Calu3 (cell line): ENCODE results near the gene VAC14. TPM values are rescaled to one million over a fixed set of nuclear protein-coding genes. Genes with fewer than 3 reads are reported as not detected.

ENCODE experiments used
- BruUV-seq: library from RNA; stranded (reverse); fragments of 400-500 nt; replicated peaks from 2 replicates; lab custom pipeline; 2021; lab: Mats Ljungman, UMichigan
- CTCF ChIA-PET: fragments of 300-600 bp; sonication (Branson Sonifier 250); formaldehyde crosslinking; loops from one replicate; lab custom pipeline; 2022; ENCODE audit warnings: antibody characterized with exemption; lab: Charles Lee
- DNase-seq: peaks from one replicate; pipeline ENCODE4 v3.0.0; 2022
- H3K27ac Mint-ChIP-seq: one replicate; pipeline ENCODE4 v1.8.0; 2022; ENCODE audit warnings: mixed read lengths; ENCODE audit not compliant: unreplicated experiment
- H3K27me3 Mint-ChIP-seq: one replicate; pipeline ENCODE4 v1.8.0; 2022; ENCODE audit warnings: mixed read lengths; ENCODE audit not compliant: unreplicated experiment
- H3K36me3 Mint-ChIP-seq: one replicate; pipeline ENCODE4 v1.8.0; 2022; ENCODE audit warnings: mild to moderate bottlenecking, moderate library complexity, mixed read lengths; ENCODE audit not compliant: insufficient read depth, unreplicated experiment
- H3K4me1 Mint-ChIP-seq: one replicate; pipeline ENCODE4 v1.8.0; 2022; ENCODE audit warnings: mild to moderate bottlenecking, low read depth, mixed read lengths; ENCODE audit not compliant: unreplicated experiment
- H3K4me3 Mint-ChIP-seq: one replicate; pipeline ENCODE4 v1.8.0; 2022; ENCODE audit warnings: mild to moderate bottlenecking, low read depth, moderate library complexity, mixed read lengths; ENCODE audit not compliant: unreplicated experiment
- H3K9me3 Mint-ChIP-seq: one replicate; pipeline ENCODE4 v1.8.0; 2022; ENCODE audit warnings: low read depth, mixed read lengths; ENCODE audit not compliant: unreplicated experiment
- CTCF ChIP-seq: fragments of 200-600 bp; IDR thresholded peaks from one replicate; pipeline ENCODE4 v1.8.0; 2022; ENCODE audit warnings: antibody characterized with exemption; ENCODE audit not compliant: unreplicated experiment
- intact Hi-C: fragments of 100-400 bp; cut with micrococcal nuclease; formaldehyde crosslinking; loops from one replicate; pipeline ENCODE4 v1.10.0; 2022; ENCODE audit not compliant: unreplicated experiment
- total RNA-seq: library from RNA; stranded (reverse); gene quantifications from 2 replicates; pipeline ENCODE4 v1.2.3, GENCODE V29; 2022

VAC14 gene
- total RNA-seq, 1 experiment from 2014 or later = 63.8 TPM

- no peak for DNase-seq
- TF ChIP-seq CTCF = no peak
- Mint-ChIP-seq H3K27ac (no peak overlapping the region), H3K9me3 (peaks cover 3% of the 10 kb centered on the region), H3K4me3 (no peak overlapping the region), H3K27me3 (no peaks in the 10 kb centered on the region), H3K4me1 (no peaks in the 10 kb centered on the region), H3K36me3 (peaks cover 23% of the 10 kb centered on the region)
- BruUV-seq = no TSS peak
- CTCF ChIA-PET = interaction anchor here (1.0 kb wide), 1 partner anchor 105 kb away, joined by 3 read pairs; no protein-coding TSS in a partner anchor
- intact Hi-C loops = no loop called here
These were observed 134.9 kb downstream of the VAC14 start for GRCh38 chr16:70665806-70666735.

- CTCF ChIA-PET = interaction anchor here (1.0 kb wide), 1 partner anchor 106 kb away, joined by 3 read pairs; no protein-coding TSS in a partner anchor
- Mint-ChIP-seq H3K27me3 (no peaks in the 10 kb centered on the region), H3K4me3 (no peak overlapping the region), H3K27ac (no peak overlapping the region), H3K36me3 (peaks cover 23% of the 10 kb centered on the region), H3K9me3 (peaks cover 3% of the 10 kb centered on the region), H3K4me1 (no peaks in the 10 kb centered on the region)
- no peak for TF ChIP-seq CTCF
- DNase-seq = no peak
- intact Hi-C loops = no loop called here
- BruUV-seq = no TSS peak
These were observed 135.8 kb downstream of the VAC14 start for GRCh38 chr16:70665113-70665694.

GRCh38 chr16:70664325-70665112 is 136.4 kb downstream of the VAC14 start:
- Mint-ChIP-seq H3K9me3 (peaks cover 3% of the 10 kb centered on the region), H3K27ac (no peak overlapping the region)
- CTCF ChIA-PET = interaction anchor here (1.0 kb wide), 1 partner anchor 107 kb away, joined by 3 read pairs; no protein-coding TSS in a partner anchor

More at GRCh38 chr16:70664325-70665112, 136.4 kb downstream of the VAC14 start:
- Mint-ChIP-seq H3K4me3 (no peak overlapping the region), H3K27me3 (no peaks in the 10 kb centered on the region), H3K36me3 (peaks cover 23% of the 10 kb centered on the region), H3K4me1 (no peaks in the 10 kb centered on the region)
- intact Hi-C loops = no loop called here
- no peak for TF ChIP-seq CTCF
- no peak for DNase-seq
- no TSS peak for BruUV-seq
